Effector CD4-positive, alpha-beta T cell (primary cell): ENCODE data around the gene WDR7.

ENCODE experiments used
- DNase-seq: peaks from one replicate; pipeline ENCODE4 v3.0.0-alpha.2; 2020

Gene WDR7

GRCh38 chr18:56953428-56954198, 302.5 kb downstream of the WDR7 start:
- no peak for DNase-seq

DNA sequence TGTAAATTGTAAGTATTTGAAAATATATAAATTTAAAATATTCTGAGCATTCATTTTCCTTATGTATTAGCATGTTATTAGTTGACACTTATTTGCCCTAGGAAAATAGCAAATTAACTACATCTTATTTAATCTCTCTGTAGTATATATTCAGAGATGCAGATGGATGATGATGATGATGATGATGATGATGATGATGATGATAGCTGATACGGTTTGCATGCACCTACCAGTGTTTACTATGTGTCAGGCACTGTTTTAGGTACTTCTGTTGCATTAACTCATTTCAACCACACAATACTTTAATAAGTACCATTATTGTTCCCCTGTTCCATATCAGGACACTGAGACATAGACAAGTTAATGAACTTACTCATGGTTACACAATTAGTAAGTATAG, 304.3 kb downstream of the WDR7 start:
- DNase-seq, result no peak

GRCh38 chr18:56959120-56959519, 308.0 kb downstream of the WDR7 start:
- no peak for DNase-seq

DNA sequence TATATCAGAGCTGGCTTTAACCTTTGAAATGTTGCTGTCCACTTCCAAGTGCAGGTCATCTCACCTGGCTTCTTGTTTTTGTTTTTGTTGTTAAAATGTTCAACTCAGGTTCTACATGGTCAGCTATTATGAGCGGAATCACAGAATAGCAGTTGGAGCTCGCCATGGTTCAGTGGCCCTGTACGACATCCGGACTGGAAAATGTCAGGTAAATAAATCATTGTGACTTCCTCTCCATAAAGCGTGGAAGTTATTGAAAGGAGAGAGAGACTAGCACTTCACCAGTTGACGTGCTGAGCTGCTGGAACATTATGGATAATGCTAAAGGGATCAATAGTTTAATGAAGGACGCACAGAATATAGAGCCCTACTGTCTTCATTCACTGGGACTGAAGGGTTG, 311.2 kb downstream of the WDR7 start:
- DNase-seq, result no peak

DNA sequence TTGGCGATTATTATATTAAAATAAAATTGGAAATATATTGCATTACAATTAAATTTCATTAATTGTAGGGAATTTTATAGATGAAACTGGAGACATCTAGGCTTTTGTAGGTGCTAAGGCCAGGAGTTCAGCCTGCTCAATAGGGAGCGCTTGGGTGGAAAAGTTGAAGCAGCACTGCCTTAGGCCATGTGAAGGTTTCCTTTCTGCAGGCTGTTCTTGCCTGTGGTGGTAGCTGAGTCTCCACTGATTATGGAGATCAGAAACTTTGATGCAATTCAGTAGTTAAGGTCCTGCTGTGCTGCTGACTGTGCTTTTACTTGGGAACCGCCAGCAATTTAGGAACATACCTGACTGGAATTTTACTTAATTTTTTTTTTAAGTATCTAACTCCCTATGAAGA, 315.9 kb downstream of the WDR7 start:
- no peak for DNase-seq

DNA sequence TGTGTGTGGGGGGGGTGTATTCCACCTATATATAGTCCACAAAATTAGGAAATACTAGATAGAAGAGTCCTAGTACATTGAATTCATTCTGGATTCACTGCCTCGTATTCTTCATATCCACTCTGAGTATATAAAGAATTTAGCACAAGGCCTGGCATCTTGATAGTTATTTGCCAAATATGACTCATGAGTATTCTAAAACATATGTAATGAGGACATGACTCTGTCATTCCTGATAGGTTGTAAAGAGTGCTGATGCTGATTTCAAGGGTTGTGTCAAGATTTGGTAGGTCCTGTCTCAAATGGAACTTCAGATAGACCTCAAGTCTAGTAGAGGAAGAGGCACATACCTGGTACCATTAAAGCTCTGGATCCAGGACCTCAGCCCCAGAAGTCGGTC, 322.3 kb downstream of the WDR7 start:
- no peak for DNase-seq

DNA sequence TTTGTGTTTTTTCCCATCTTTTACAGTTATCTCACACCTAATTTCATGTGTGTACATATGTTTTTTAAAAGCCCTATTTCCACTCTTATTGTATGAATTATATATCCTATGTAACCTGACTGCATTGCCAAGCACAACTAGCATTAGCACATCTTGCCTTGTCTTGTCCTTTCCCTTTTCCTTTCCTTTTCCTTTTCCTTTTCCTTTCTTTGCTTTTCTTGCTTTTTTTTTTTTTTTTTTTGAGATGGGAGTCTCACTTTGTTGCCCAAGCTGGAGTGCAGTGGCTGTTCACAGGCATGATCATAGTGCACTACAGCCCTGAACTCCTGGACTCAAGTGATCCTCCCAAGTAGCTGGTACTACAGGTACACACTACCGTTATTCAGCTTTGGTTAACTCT, 323.0 kb downstream of the WDR7 start:
- no peak for DNase-seq

GRCh38 chr18:56975276-56975675, 324.1 kb downstream of the WDR7 start:
- no peak for DNase-seq

DNA sequence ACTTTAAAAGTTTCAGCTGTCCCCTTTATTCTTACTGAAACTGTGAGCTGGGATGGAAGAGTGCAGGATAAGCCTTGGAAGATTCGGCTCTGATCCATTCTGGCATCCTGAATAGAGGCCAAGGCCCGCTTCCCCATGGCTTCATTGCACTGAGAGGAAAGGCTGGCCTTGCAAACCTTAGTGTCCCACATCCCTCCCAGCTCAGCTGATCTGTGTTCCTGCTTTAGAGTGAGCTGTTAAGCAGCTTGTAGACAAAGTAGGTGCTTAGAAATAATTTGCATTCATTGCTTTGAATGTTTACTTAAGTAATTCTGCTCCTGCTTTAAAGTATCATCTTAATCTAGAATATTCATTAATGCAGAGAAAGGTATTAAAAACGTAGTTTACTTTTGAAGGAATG, 326.1 kb downstream of the WDR7 start:
- DNase-seq, result no peak

DNA sequence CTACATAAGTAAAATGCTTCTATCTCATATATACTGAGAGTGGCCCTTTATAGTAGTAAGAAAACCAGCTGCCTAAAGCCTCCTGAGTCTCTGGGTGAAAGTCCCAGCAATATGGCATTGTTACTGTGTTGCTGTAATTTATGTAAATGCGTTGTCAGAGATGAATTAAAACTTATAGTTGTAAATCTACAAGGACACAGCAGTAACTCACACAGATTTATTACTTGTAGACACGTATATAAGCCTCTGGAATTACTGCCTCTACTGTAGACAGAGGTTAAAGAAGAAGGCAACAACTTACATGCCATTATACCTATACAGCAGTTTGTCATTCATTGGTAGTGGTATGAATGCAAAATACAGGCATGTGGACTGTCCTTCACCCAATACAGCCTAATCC, 326.6 kb downstream of the WDR7 start:
- no peak for DNase-seq

DNA sequence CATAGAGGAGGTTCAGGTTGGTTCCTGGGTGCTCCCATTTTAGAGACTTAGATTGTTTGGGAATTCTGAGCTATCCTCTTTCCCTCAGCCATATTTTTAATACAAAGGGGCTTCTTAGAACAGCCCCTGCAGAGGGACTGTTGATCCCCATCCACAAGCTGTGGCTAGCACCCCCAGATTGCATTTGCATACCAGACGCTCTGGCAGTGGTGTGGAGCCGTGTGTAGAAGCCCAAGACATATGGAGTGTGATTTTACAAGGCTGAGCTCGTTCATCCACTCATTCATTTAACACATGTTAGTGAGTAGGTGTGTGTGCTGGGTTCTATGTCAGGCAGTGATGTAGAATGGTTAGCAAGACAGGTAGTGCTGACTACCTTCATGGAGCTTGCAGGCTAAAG, 329.0 kb downstream of the WDR7 start:
- DNase-seq, result no peak

DNA sequence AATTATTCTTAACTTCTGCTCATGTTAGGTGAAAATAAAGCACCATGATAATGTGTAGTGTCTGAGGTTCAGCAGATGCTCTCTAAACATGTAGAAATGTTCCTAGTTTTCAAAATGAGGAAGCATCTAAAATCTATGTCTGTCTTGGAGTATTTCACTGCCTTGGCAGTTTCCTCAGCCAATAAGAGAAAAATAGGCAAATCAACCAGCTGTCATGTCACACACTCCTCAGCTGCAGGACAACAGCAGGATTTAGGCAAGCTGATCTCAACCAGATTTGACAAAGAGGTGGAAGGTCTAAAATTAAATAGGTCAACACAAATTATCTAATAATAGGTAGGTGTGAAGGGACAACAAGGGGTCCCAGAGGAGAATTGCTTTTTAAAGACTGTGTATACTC, 331.6 kb downstream of the WDR7 start:
- DNase-seq, result no peak

- DNase-seq, result no peak
Observed at GRCh38 chr18:56983275-56983992, 332.3 kb downstream of the WDR7 start.

- DNase-seq, result no peak
Observed at GRCh38 chr18:56984731-56985130, 333.6 kb downstream of the WDR7 start.

GRCh38 chr18:56986829-56987228, 335.7 kb downstream of the WDR7 start:
- DNase-seq, result no peak

DNA sequence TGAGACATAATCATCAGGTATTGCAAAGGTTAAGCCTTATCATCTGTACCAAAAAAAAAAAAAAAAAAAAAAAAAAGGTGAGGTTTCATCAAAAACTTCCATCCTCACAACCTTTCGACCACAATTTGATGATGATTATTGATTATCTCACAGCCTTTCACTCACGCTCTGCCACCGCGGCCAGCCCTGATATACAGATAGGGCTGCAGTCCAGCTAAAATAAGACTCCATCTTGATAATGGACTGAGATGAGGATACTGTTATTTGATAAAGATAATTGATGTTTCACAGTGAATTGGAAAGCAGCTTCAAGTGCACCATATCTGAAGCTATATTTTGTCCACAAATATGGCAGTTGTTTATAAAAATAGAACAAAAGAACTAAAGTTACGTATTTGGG, 336.1 kb downstream of the WDR7 start:
- no peak for DNase-seq

DNA sequence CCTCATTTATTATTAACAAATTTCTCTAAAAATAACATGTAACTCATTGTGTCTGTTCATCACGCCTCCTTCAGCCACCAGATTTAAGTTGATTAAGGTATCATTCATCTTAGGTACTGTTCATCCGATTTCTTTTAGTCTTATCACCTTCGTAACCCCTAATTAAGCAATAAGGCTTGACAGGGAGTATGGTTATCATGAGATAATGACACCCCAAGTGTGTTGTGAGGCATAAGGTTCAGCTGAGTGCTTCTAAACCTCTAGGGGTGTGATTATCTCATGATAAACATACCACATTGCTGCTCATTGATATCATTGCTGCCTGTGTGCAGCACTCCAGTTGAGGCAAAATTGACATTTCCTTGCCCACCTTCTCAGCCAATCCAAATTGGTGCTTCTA, 336.9 kb downstream of the WDR7 start:
- no peak for DNase-seq

DNA sequence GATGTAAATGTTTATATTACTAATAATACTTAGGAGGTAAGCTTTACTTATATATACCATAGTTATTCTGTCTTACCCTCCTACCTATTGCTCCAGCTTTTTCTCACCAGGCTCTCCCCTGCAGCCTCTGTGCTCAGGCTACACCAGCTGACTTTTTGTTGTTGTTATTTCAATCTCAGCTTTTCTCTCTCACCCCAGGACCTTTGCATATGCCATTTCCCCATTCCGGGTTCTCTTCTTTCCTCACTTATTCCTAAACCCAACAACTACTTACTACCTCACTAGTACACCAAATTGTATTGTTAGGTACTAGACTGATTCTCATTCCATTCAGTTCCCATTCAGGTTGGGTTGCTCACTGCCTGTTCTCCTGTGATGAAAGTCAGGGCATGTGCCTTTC, 339.5 kb downstream of the WDR7 start:
- DNase-seq, result no peak

GRCh38 chr18:56992777-56993176, 341.6 kb downstream of the WDR7 start:
- DNase-seq, result no peak

GRCh38 chr18:56995579-56996188, 344.5 kb downstream of the WDR7 start:
- no peak for DNase-seq

- DNase-seq, result no peak
Observed at GRCh38 chr18:56997200-56997599, 346.0 kb downstream of the WDR7 start.

DNA sequence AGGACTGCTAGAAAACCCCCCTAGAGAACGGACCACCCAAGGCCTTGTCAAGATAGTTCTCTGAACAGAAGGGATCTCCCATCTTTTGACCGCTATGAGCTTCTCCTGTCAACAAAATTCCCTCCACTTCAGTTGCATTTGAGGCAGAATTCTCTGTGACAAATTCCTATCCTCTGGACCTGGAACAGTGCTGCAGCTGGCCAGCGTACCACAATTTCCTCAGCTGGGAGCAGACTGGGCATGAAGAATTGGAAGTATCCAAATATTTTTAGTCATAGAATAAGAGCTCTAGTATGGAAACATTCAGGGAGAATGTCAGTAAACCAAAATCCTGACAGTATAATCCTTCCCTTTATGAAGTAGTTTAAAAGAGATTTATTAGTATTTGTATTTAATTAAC, 348.7 kb downstream of the WDR7 start:
- DNase-seq, result no peak

- DNase-seq, result no peak
Observed at GRCh38 chr18:57002627-57003026, 351.5 kb downstream of the WDR7 start.

DNA sequence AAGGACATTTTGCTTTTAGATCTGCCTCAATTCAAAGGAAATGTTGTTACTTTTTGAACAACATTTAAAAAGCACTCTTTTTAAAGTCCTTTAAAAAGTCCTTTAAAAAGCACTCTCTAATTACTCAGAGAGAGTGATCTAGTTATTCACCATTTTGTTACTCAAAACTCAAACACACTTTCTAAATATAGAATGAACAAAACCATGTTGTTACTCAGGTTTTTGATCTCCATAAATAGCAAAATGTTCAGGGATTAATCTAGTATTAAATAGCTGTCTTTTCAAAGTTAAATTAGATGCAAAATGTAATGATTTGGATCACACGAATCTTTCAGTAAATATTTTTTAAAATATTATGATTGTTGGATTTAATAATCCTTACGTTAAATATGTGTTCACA, 352.2 kb downstream of the WDR7 start:
- no peak for DNase-seq
